Gastroesophageal sphincter (tissue), 3 donors: ENCODE measurements around the gene RPS6KC1.

Source experiments
- POLR2A ChIP-seq, 2 donors: fragments of 450-650 bp; IDR thresholded peaks; one replicate each; pipeline ENCODE4 v1.6.1; 2017; ENCODE audit warnings: antibody characterized with exemption in 2 of 2, mild to moderate bottlenecking in 2 of 2, moderate library complexity in 1 of 2
- TF ChIP-seq, protein P1 (sequence below), 4 experiments: fragments of 200-600 bp in 2 of 4; fragments of 450-650 bp in 2 of 4; sonication (generic) in 1 of 4; IDR thresholded peaks; one replicate each; pipeline ENCODE4 v1.5.1; 2017 to 2019; ENCODE audit warnings: antibody characterized with exemption in 4 of 4, mild to moderate bottlenecking in 2 of 4, moderate library complexity in 2 of 4

DNA sequence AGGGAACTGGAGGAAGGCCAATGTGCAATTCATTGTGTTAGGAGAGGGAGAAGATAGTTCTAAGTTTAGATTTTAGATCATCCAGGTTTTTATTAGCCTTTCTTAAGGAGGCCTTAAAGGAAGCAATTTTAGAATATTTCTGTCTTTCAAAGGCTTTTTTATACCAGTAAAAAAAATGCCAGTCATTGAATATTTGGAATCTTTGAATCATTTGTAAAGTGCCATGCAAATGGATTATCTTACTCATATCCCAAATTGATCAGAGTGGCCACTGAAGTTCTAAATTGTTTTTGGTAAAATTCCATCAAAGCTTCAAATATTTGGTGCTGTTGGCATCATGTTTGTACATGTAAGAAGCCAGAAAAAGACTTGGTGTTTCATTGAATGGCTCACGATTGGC, 244.8 kb downstream of the RPS6KC1 start:
- TF ChIP-seq POLR2A (IDR thresholded peaks at IDR 0.05) = no peak
- TF ChIP-seq, protein P1, sequence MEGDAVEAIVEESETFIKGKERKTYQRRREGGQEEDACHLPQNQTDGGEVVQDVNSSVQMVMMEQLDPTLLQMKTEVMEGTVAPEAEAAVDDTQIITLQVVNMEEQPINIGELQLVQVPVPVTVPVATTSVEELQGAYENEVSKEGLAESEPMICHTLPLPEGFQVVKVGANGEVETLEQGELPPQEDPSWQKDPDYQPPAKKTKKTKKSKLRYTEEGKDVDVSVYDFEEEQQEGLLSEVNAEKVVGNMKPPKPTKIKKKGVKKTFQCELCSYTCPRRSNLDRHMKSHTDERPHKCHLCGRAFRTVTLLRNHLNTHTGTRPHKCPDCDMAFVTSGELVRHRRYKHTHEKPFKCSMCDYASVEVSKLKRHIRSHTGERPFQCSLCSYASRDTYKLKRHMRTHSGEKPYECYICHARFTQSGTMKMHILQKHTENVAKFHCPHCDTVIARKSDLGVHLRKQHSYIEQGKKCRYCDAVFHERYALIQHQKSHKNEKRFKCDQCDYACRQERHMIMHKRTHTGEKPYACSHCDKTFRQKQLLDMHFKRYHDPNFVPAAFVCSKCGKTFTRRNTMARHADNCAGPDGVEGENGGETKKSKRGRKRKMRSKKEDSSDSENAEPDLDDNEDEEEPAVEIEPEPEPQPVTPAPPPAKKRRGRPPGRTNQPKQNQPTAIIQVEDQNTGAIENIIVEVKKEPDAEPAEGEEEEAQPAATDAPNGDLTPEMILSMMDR (IDR thresholded peaks at IDR 0.05) = no peak
